H9 (cell line): Measurements from ENCODE around the gene FXYD2. TPM values are rescaled to one million over a fixed set of nuclear protein-coding genes. Genes with fewer than 3 reads are reported as not detected.

Experiments used
- DNase-seq: peaks from one replicate; pipeline ENCODE4 v3.0.0-alpha.2; 2017
- H2AFZ ChIP-seq: one replicate; pipeline ENCODE4 v1.6.1; 2013; ENCODE audit warnings: mild to moderate bottlenecking, low read length, control low read depth, moderate library complexity
- H2AK5ac ChIP-seq: 2 replicates; pipeline ENCODE4 v1.6.1; 2013; ENCODE audit warnings: low read length, control low read depth, mixed read lengths; ENCODE audit not compliant: insufficient read length
- H2BK120ac ChIP-seq: one replicate; pipeline ENCODE4 v1.6.1; 2013; ENCODE audit warnings: low read depth, mild to moderate bottlenecking, low read length, control low read depth, inconsistent platforms; ENCODE audit not compliant: poor library complexity, severe bottlenecking
- H2BK12ac ChIP-seq: 2 replicates; pipeline ENCODE4 v1.6.1; 2013; ENCODE audit warnings: low read length, control low read depth, mixed read lengths, low read depth; ENCODE audit not compliant: insufficient read length
- H2BK15ac ChIP-seq: 2 replicates; pipeline ENCODE4 v1.6.1; 2013; ENCODE audit warnings: low read depth, low read length, control low read depth
- H2BK20ac ChIP-seq: one replicate; pipeline ENCODE4 v1.6.1; 2013; ENCODE audit warnings: low read depth, mild to moderate bottlenecking, low read length, control low read depth, inconsistent platforms; ENCODE audit not compliant: poor library complexity, severe bottlenecking
- H2BK5ac ChIP-seq: 2 replicates; pipeline ENCODE4 v1.6.1; 2013; ENCODE audit warnings: low read length, control low read depth, mixed read lengths; ENCODE audit not compliant: insufficient read length
- H3K14ac ChIP-seq: 2 replicates; pipeline ENCODE4 v1.6.1; 2013; ENCODE audit warnings: low read length, control low read depth; ENCODE audit not compliant: insufficient read depth
- H3K18ac ChIP-seq: 2 replicates; pipeline ENCODE4 v1.6.1; 2013; ENCODE audit warnings: low read depth, mild to moderate bottlenecking, mixed read lengths, low read length, control low read depth; ENCODE audit not compliant: insufficient read length
- H3K23ac ChIP-seq: 2 replicates; pipeline ENCODE4 v1.6.1; 2013; ENCODE audit warnings: low read length, control low read depth, mixed read lengths, low read depth; ENCODE audit not compliant: insufficient read length
- H3K23me2 ChIP-seq: 2 replicates; pipeline ENCODE4 v1.6.1; 2013; ENCODE audit warnings: low read depth, mild to moderate bottlenecking, mixed read lengths, low read length, control low read depth; ENCODE audit not compliant: insufficient read length, poor library complexity, severe bottlenecking
- H3K27ac ChIP-seq: 2 replicates; pipeline ENCODE4 v1.5.1; 2013; ENCODE audit warnings: low read length, control low read depth, mixed read lengths, low read depth; ENCODE audit not compliant: insufficient read length
- H3K27me3 ChIP-seq: 2 replicates; pipeline ENCODE4 v1.6.1; 2013; ENCODE audit warnings: low read length, control low read depth, inconsistent platforms; ENCODE audit not compliant: insufficient read depth
- H3K4ac ChIP-seq: 2 replicates; pipeline ENCODE4 v1.6.1; 2013; ENCODE audit warnings: low read depth, mild to moderate bottlenecking, control low read depth, inconsistent platforms, low read length, moderate library complexity
- H3K4me1 ChIP-seq: 2 replicates; pipeline ENCODE4 v1.6.1; 2013; ENCODE audit warnings: low read length, control low read depth, inconsistent platforms; ENCODE audit not compliant: insufficient read depth
- H3K4me2 ChIP-seq: 2 replicates; pipeline ENCODE4 v1.6.1; 2013; ENCODE audit warnings: low read length, control low read depth, mixed read lengths; ENCODE audit not compliant: insufficient read length, insufficient read depth
- H3K56ac ChIP-seq: 2 replicates; pipeline ENCODE4 v1.6.1; 2013; ENCODE audit warnings: low read depth, mild to moderate bottlenecking, mixed read lengths, low read length, control low read depth; ENCODE audit not compliant: insufficient read length
- H3K79me1 ChIP-seq: 2 replicates; pipeline ENCODE4 v1.6.1; 2013; ENCODE audit warnings: low read depth, mild to moderate bottlenecking, moderate library complexity, low read length, control low read depth, inconsistent platforms; ENCODE audit not compliant: insufficient read depth, poor library complexity, severe bottlenecking
- H3K79me2 ChIP-seq: 2 replicates; pipeline ENCODE4 v1.6.1; 2013; ENCODE audit warnings: low read length, control low read depth, inconsistent platforms; ENCODE audit not compliant: insufficient read depth
- H3K9ac ChIP-seq: 2 replicates; pipeline ENCODE4 v1.6.1; 2013; ENCODE audit warnings: low read length, control low read depth, mixed read lengths; ENCODE audit not compliant: insufficient read length; ENCODE audit errors: extremely low read depth
- H3K9me3 ChIP-seq: one replicate; pipeline ENCODE4 v1.6.1; 2013; ENCODE audit warnings: low read depth, low read length, inconsistent platforms; ENCODE audit not compliant: control insufficient read depth
- H3T11ph ChIP-seq: one replicate; pipeline ENCODE4 v1.6.1; 2013; ENCODE audit warnings: mild to moderate bottlenecking, low read length, control low read depth, inconsistent platforms
- H4K20me1 ChIP-seq: one replicate; pipeline ENCODE4 v1.6.1; 2013; ENCODE audit not compliant: control insufficient read depth, insufficient read length, insufficient read depth
- H4K5ac ChIP-seq: 2 replicates; pipeline ENCODE4 v1.6.1; 2013; ENCODE audit warnings: low read depth, mild to moderate bottlenecking, mixed read lengths, low read length, control low read depth; ENCODE audit not compliant: insufficient read length
- H4K8ac ChIP-seq: replicated peaks from 2 replicates; pipeline ENCODE4 v1.6.1; 2013; ENCODE audit warnings: low read length, control low read depth, mixed read lengths, low read depth; ENCODE audit not compliant: insufficient read length
- H4K91ac ChIP-seq: 2 replicates; pipeline ENCODE4 v1.6.1; 2013; ENCODE audit warnings: low read depth, mild to moderate bottlenecking, moderate library complexity, mixed read lengths, low read length, control low read depth; ENCODE audit not compliant: insufficient read length
- H3K27ac Mint-ChIP-seq, 3 experiments: 2 replicates in 2 of 3; 3 replicates in 1 of 3; pipeline ENCODE4 v1.8.0; 2020 to 2021; ENCODE audit warnings: mixed read lengths in 3 of 3, mild to moderate bottlenecking in 1 of 3, moderate library complexity in 1 of 3
- H3K27me3 Mint-ChIP-seq: 2 replicates; pipeline ENCODE4 v1.8.0; 2021; ENCODE audit warnings: low read depth, mild to moderate bottlenecking, moderate library complexity, mixed read lengths
- H3K36me3 Mint-ChIP-seq, 3 experiments: 2 replicates in 2 of 3; 3 replicates in 1 of 3; pipeline ENCODE4 v1.8.0; 2020 to 2021; ENCODE audit warnings: low read depth in 3 of 3, mixed read lengths in 3 of 3; ENCODE audit not compliant: insufficient read depth in 1 of 3
- H3K4me1 Mint-ChIP-seq, 2 experiments: 2 replicates each; pipeline ENCODE4 v1.8.0; 2020; ENCODE audit warnings: mixed read lengths in 2 of 2
- H3K4me3 Mint-ChIP-seq, 2 experiments: 2 replicates in 1 of 2; 3 replicates in 1 of 2; pipeline ENCODE4 v1.8.0; 2020 to 2021; ENCODE audit warnings: mild to moderate bottlenecking in 2 of 2, mixed read lengths in 2 of 2, moderate library complexity in 1 of 2
- H3K9me3 Mint-ChIP-seq, 2 experiments: 2 replicates in 1 of 2; 3 replicates in 1 of 2; pipeline ENCODE4 v1.8.0; 2020; ENCODE audit warnings: mild to moderate bottlenecking in 2 of 2, mixed read lengths in 2 of 2, moderate library complexity in 1 of 2
- WGBS: extraction: QIAGEN DNeasy Blood & Tissue Kit; methylation state at CpG from one replicate; pipeline ENCODE4 v1.1.7; 2013; ENCODE audit warnings: missing lambda C conversion rate, low lambda C conversion rate, mixed read lengths; ENCODE audit not compliant: insufficient read length; ENCODE audit errors: extremely low coverage; 5-methylcytosine and 5-hydroxymethylcytosine counted together
- total RNA-seq: library from RNA; stranded (reverse); gene quantifications from 2 replicates; pipeline ENCODE4 v1.2.1, GENCODE V29; 2021
- TF ChIP-seq, protein P1 (sequence below): fragments of 200-600 bp; sonication (generic); conservative IDR thresholded peaks from 3 replicates; pipeline ENCODE4 v1.8.0; 2021; ENCODE audit warnings: antibody characterized with exemption, mild to moderate bottlenecking

Gene FXYD2
- total RNA-seq, 1 experiment from 2014 or later: 0.79 TPM

DNA sequence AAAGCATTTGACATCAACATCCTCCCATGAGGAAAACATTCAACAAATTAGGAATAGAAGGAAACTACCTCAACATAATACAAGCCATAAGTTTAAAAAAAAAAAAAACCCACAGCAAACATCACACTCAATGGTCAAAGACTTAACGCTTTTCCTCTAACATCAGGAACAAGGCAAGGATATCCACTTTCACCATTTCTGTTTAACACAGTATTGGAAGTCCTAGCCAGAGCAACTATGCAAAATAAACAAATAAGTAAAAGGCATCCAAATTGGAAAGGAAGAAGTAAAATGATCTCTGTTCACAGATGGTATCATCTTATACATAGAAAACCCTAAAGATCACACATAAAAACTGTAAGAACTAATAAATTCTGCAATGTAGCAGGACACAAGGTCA is 38.8 kb upstream of the FXYD2 start:
- H4K8ac ChIP-seq: no peak overlapping the region
- no peak overlapping the region for H3K23ac ChIP-seq
- no peak overlapping the region for H2BK5ac ChIP-seq
- no peaks in the 10 kb centered on the region for H3K36me3 Mint-ChIP-seq
- no peaks in the 10 kb centered on the region for H3K27me3 ChIP-seq
- no peak overlapping the region for H3K14ac ChIP-seq
- no peak overlapping the region for H3K4me2 ChIP-seq
- peaks cover 15 to 31% of the 10 kb centered on the region in 2 experiments for H3K4me1 Mint-ChIP-seq
- H2BK120ac ChIP-seq: no peak overlapping the region
- no peak for DNase-seq
- H2BK15ac ChIP-seq: no peak overlapping the region
- H3K27ac Mint-ChIP-seq: no peak overlapping the region
- H2AFZ ChIP-seq: no peak overlapping the region
- no peaks in the 10 kb centered on the region for H3K9me3 ChIP-seq
- peaks cover 3% of the 10 kb centered on the region; the same call in 1 of the 2 replicates for H3K4me1 ChIP-seq
- peaks cover 6% of the 10 kb centered on the region for H3K27me3 Mint-ChIP-seq
- no peak overlapping the region for H4K5ac ChIP-seq
- WGBS: no CpG with 5 or more reads among the region's 1 CpG
- no peak overlapping the region for H3K9ac ChIP-seq
- no peaks in the 10 kb centered on the region for H3K9me3 Mint-ChIP-seq
- H2BK20ac ChIP-seq: no peak overlapping the region
- H3K23me2 ChIP-seq: no peaks in the 10 kb centered on the region
- no peak overlapping the region for H3K56ac ChIP-seq
- H2AK5ac ChIP-seq: no peak overlapping the region
- no peak overlapping the region for H3T11ph ChIP-seq
- no peak overlapping the region for H3K4ac ChIP-seq
- H3K79me2 ChIP-seq: no peaks in the 10 kb centered on the region
- H3K18ac ChIP-seq: no peak overlapping the region
- H3K27ac ChIP-seq: no peak overlapping the region
- no peak overlapping the region for H2BK12ac ChIP-seq
- H4K20me1 ChIP-seq: no peaks in the 10 kb centered on the region
- TF ChIP-seq, protein P1, sequence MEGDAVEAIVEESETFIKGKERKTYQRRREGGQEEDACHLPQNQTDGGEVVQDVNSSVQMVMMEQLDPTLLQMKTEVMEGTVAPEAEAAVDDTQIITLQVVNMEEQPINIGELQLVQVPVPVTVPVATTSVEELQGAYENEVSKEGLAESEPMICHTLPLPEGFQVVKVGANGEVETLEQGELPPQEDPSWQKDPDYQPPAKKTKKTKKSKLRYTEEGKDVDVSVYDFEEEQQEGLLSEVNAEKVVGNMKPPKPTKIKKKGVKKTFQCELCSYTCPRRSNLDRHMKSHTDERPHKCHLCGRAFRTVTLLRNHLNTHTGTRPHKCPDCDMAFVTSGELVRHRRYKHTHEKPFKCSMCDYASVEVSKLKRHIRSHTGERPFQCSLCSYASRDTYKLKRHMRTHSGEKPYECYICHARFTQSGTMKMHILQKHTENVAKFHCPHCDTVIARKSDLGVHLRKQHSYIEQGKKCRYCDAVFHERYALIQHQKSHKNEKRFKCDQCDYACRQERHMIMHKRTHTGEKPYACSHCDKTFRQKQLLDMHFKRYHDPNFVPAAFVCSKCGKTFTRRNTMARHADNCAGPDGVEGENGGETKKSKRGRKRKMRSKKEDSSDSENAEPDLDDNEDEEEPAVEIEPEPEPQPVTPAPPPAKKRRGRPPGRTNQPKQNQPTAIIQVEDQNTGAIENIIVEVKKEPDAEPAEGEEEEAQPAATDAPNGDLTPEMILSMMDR: no peak
- H3K79me1 ChIP-seq: no peaks in the 10 kb centered on the region
- H4K91ac ChIP-seq: no peak overlapping the region
- H3K4me3 Mint-ChIP-seq: no peak overlapping the region
